IMR-90 (cell line): ENCODE data around the gene KIF16B. TPM values are rescaled to one million over a fixed set of nuclear protein-coding genes. Genes with fewer than 3 reads are reported as not detected.

Experiments
- ATAC-seq: fragments of 200-7000 bp; cut with Tn5 transposase; 2 replicates; pipeline ENCODE4 v1.9.1; 2020; ENCODE audit warnings: low read depth, mild to moderate bottlenecking, moderate library complexity
- BruUV-seq: library from RNA; stranded (reverse); fragments of 400-500 nt; replicated peaks from 2 replicates; lab custom pipeline; 2021; lab: Mats Ljungman, UMichigan
- CTCF ChIA-PET: fragments of 300-600 bp; formaldehyde crosslinking; extraction: SDS; loops from one replicate; lab custom pipeline; 2021; ENCODE audit warnings: antibody characterized with exemption; lab: Yijun Ruan, JAX
- POLR2A ChIA-PET: fragments of 300-600 bp; sonication (Branson Sonifier 250); formaldehyde crosslinking; loops from one replicate; lab custom pipeline; 2022; ENCODE audit warnings: antibody characterized with exemption; ENCODE audit not compliant: unreplicated experiment; lab: Charles Lee
- DNase-seq: peaks from one replicate; pipeline ENCODE4 v3.0.0; 2013
- H2AFZ ChIP-seq: replicated peaks from 2 replicates; pipeline ENCODE3; 2013; ENCODE audit warnings: low read length, mild to moderate bottlenecking; ENCODE audit not compliant: poor library complexity
- H2AK5ac ChIP-seq: 2 replicates; pipeline ENCODE4 v1.6.1; 2013; ENCODE audit warnings: low read depth, low read length, inconsistent platforms
- H2AK9ac ChIP-seq: replicated peaks from 2 replicates; pipeline ENCODE3; 2013; ENCODE audit warnings: mild to moderate bottlenecking, low read depth, low read length, moderate library complexity; ENCODE audit not compliant: poor library complexity
- H2BK120ac ChIP-seq: 2 replicates; pipeline ENCODE4 v1.6.1; 2013; ENCODE audit warnings: low read depth, low read length, inconsistent platforms
- H2BK15ac ChIP-seq: 3 replicates; pipeline ENCODE4 v1.6.1; 2013; ENCODE audit warnings: low read depth, low read length, inconsistent platforms
- H2BK20ac ChIP-seq: 2 replicates; pipeline ENCODE4 v1.6.1; 2013; ENCODE audit warnings: low read depth, mild to moderate bottlenecking, inconsistent platforms, low read length, moderate library complexity
- H2BK5ac ChIP-seq: 2 replicates; pipeline ENCODE4 v1.6.1; 2013; ENCODE audit warnings: mild to moderate bottlenecking, low read depth, low read length, inconsistent platforms; ENCODE audit not compliant: poor library complexity, severe bottlenecking
- H3K14ac ChIP-seq: replicated peaks from 2 replicates; pipeline ENCODE4 v1.6.1; 2013; ENCODE audit warnings: low read depth, low read length, inconsistent platforms
- H3K18ac ChIP-seq: 2 replicates; pipeline ENCODE4 v1.6.1; 2013; ENCODE audit warnings: low read depth, low read length, control low read depth
- H3K23ac ChIP-seq: 2 replicates; pipeline ENCODE4 v1.6.1; 2013; ENCODE audit warnings: low read depth, low read length, inconsistent platforms
- H3K27ac ChIP-seq: 2 replicates; pipeline ENCODE4 v1.5.1; 2013; ENCODE audit warnings: mild to moderate bottlenecking, control low read depth, low read length; ENCODE audit not compliant: insufficient read depth
- H3K27me3 ChIP-seq: 2 replicates; pipeline ENCODE4 v1.6.1; 2013; ENCODE audit warnings: low read length; ENCODE audit not compliant: control insufficient read depth, insufficient read depth
- H3K36me3 ChIP-seq: 2 replicates; pipeline ENCODE4 v1.6.1; 2013; ENCODE audit warnings: low read length, mixed read lengths; ENCODE audit not compliant: control insufficient read depth, insufficient read depth
- H3K4ac ChIP-seq: 2 replicates; pipeline ENCODE4 v1.6.1; 2013; ENCODE audit warnings: low read depth, low read length, inconsistent platforms
- H3K4me1 ChIP-seq: 2 replicates; pipeline ENCODE4 v1.6.1; 2013; ENCODE audit warnings: low read length, mixed read lengths; ENCODE audit not compliant: control insufficient read depth, insufficient read depth
- H3K4me2 ChIP-seq: 2 replicates; pipeline ENCODE4 v1.6.1; 2013; ENCODE audit warnings: low read depth, mild to moderate bottlenecking, control low read depth, low read length, moderate library complexity
- H3K4me3 ChIP-seq: 2 replicates; pipeline ENCODE4 v1.5.1; 2013; ENCODE audit warnings: low read depth, mild to moderate bottlenecking, control low read depth, low read length, moderate library complexity; ENCODE audit not compliant: insufficient read depth
- H3K56ac ChIP-seq: 2 replicates; pipeline ENCODE4 v1.6.1; 2013; ENCODE audit warnings: low read length, inconsistent platforms; ENCODE audit not compliant: insufficient read depth; ENCODE audit errors: extremely low read depth
- H3K79me1 ChIP-seq, 2 experiments: 2 replicates each; pipeline ENCODE4 v1.6.1; 2013; ENCODE audit warnings: low read length in 2 of 2, inconsistent platforms in 1 of 2, low read depth in 1 of 2
- H3K9ac ChIP-seq: 2 replicates; pipeline ENCODE4 v1.6.1; 2013; ENCODE audit warnings: low read depth, low read length, control low read depth
- H3K9me1 ChIP-seq: 2 replicates; pipeline ENCODE4 v1.6.1; 2013; ENCODE audit warnings: low read length, inconsistent platforms; ENCODE audit not compliant: insufficient read depth
- H3K9me3 ChIP-seq: 2 replicates; pipeline ENCODE4 v1.6.1; 2013; ENCODE audit warnings: low read length; ENCODE audit not compliant: control insufficient read depth, insufficient read depth
- H4K20me1 ChIP-seq: 2 replicates; pipeline ENCODE4 v1.6.1; 2013; ENCODE audit warnings: low read length, inconsistent platforms; ENCODE audit not compliant: insufficient read depth
- H4K5ac ChIP-seq: 2 replicates; pipeline ENCODE4 v1.6.1; 2013; ENCODE audit warnings: mild to moderate bottlenecking, low read depth, low read length, control low read depth
- H4K8ac ChIP-seq, 2 experiments: 2 replicates each; pipeline ENCODE4 v1.6.1; 2013; ENCODE audit warnings: low read depth in 2 of 2, low read length in 2 of 2, control low read depth in 1 of 2, inconsistent platforms in 1 of 2
- H4K91ac ChIP-seq: 2 replicates; pipeline ENCODE4 v1.6.1; 2013; ENCODE audit warnings: low read depth, low read length, inconsistent platforms; ENCODE audit not compliant: insufficient read depth
- BHLHE40 ChIP-seq: fragments of 150-350 bp; IDR thresholded peaks from 2 replicates; pipeline ENCODE4 v1.6.1; 2016; ENCODE audit warnings: mild to moderate bottlenecking, low read depth, low read length
- CEBPB ChIP-seq: IDR thresholded peaks from 2 replicates; pipeline ENCODE4 v1.6.1; 2012; ENCODE audit warnings: low read depth, low read length, improper control_type of control experiment
- CHD1 ChIP-seq: IDR thresholded peaks from 2 replicates; pipeline ENCODE4 v1.6.1; 2012; ENCODE audit warnings: low read depth, low read length, improper control_type of control experiment
- FOS ChIP-seq: fragments of 150-350 bp; IDR thresholded peaks from 2 replicates; pipeline ENCODE4 v1.6.1; 2016; ENCODE audit warnings: low read depth, low read length
- POLR2A ChIP-seq: IDR thresholded peaks from 2 replicates; pipeline ENCODE4 v1.6.1; 2012; ENCODE audit warnings: mild to moderate bottlenecking, low read depth, low read length
- RAD21 ChIP-seq: IDR thresholded peaks from 2 replicates; pipeline ENCODE4 v1.6.1; 2012; ENCODE audit warnings: low read length, improper control_type of control experiment
- RCOR1 ChIP-seq: IDR thresholded peaks from 2 replicates; pipeline ENCODE4 v1.6.1; 2012; ENCODE audit warnings: mild to moderate bottlenecking, low read length, improper control_type of control experiment; ENCODE audit not compliant: insufficient replicate concordance
- RFX5 ChIP-seq: IDR thresholded peaks from 2 replicates; pipeline ENCODE4 v1.8.0; 2012; ENCODE audit warnings: low read depth, mild to moderate bottlenecking, low read length, moderate library complexity
- USF2 ChIP-seq: fragments of 150-350 bp; IDR thresholded peaks from 2 replicates; pipeline ENCODE4 v1.6.1; 2017; ENCODE audit warnings: mild to moderate bottlenecking, antibody characterized with exemption, low read length, low read depth
- WGBS, 2 experiments: methylation state at CpG; one replicate each; pipeline versions ENCODE4 v1.1.5 to v1.1.7; 2013; ENCODE audit warnings: missing lambda C conversion rate in 2 of 2; ENCODE audit not compliant: insufficient read length in 1 of 2; ENCODE audit errors: extremely low coverage in 2 of 2; 5-methylcytosine and 5-hydroxymethylcytosine counted together
- dilution Hi-C: fragments of 300-500 bp; cut with HindIII; formaldehyde crosslinking; loops from one replicate; pipeline ENCODE4 v1.14.3; 2018; ENCODE audit warnings: low sequenced_read_pairs; ENCODE audit not compliant: unreplicated experiment
- in situ Hi-C: fragments of 300-500 bp; cut with MboI; formaldehyde crosslinking; loops from 3 replicates; pipeline ENCODE4 v1.14.3; 2019; ENCODE audit warnings: low sequenced_read_pairs, inconsistent platforms, mixed read lengths
- intact Hi-C: fragments of 100-400 bp; cut with micrococcal nuclease; formaldehyde crosslinking; loops from 2 replicates; pipeline ENCODE4 v1.10.0; 2022
- polyA plus RNA-seq, 3 experiments: library from polyadenylated mRNA; depleted of rRNA; stranded (reverse); fragments of >200 nt; gene quantifications; 2 replicates each; pipeline ENCODE4 v1.2.3, GENCODE V29; 2012; ENCODE audit warnings: low replicate concordance in 1 of 3
- total RNA-seq: library from RNA; depleted of rRNA; stranded (reverse); fragments of >200 nt; gene quantifications from 2 replicates; pipeline ENCODE4 v1.2.3, GENCODE V29; 2012

KIF16B gene
- total and polyA plus RNA-seq, 2 of the 4 experiments (the other 2 are of a cell fraction): 4.7 to 10.0 TPM

- BruUV-seq: no TSS peak
- dilution Hi-C loops: no loop called here
- Histone ChIP-seq H2AFZ (no peak overlapping the region), H3K4me1 (no peaks in the 10 kb centered on the region), H3K36me3 (no peaks in the 10 kb centered on the region), H3K14ac (no peak overlapping the region), H3K27me3 (no peaks in the 10 kb centered on the region), H3K56ac (no peak overlapping the region), H2BK15ac (no peak overlapping the region), H3K4me3 (no peak overlapping the region), H3K9ac (no peak overlapping the region), H3K27ac (no peak overlapping the region), H3K23ac (no peak overlapping the region), H4K20me1 (no peaks in the 10 kb centered on the region), H2BK5ac (no peak overlapping the region), H2AK9ac (no peak overlapping the region), H3K9me3 (no peaks in the 10 kb centered on the region), H3K9me1 (no peaks in the 10 kb centered on the region; the same call in 1 of the 2 replicates), H3K79me1 (no peaks in the 10 kb centered on the region), H4K8ac (no peak overlapping the region), H3K4ac (no peak overlapping the region), H2BK20ac (no peak overlapping the region), H3K18ac (no peak overlapping the region), H4K5ac (no peak overlapping the region), H2BK120ac (no peak overlapping the region), H3K4me2 (no peak overlapping the region), H2AK5ac (no peak overlapping the region), H4K91ac (no peak overlapping the region)
- ChIA-PET CTCF (no interaction called here), POLR2A (no interaction called here)
- intact Hi-C loops: no loop called here
- no peak for TF ChIP-seq BHLHE40
- TF ChIP-seq FOS: no peak
- no peak for TF ChIP-seq RCOR1
- no peak for TF ChIP-seq CEBPB
- no peak for TF ChIP-seq POLR2A
- TF ChIP-seq RFX5: no peak
- TF ChIP-seq RAD21: no peak
- no peak for TF ChIP-seq USF2
- no peak for TF ChIP-seq CHD1
- in situ Hi-C loops: no loop called here
- DNase-seq (no peak), ATAC-seq (no peak)
- 91% methylated on average over 4 of the region's 6 CpGs; no CpG with 5 or more reads in 1 of the 2 experiments for WGBS, 2 experiments
Measured at GRCh38 chr20:16388731-16389130, 184.5 kb downstream of the KIF16B start.
